NK-92 (cell line): ENCODE results near the gene CENPQ.

Source experiments
- DNase-seq: peaks from one replicate; lab custom pipeline; 2025; ENCODE audit not compliant: unreplicated experiment; lab: John Stamatoyannopoulos, UW

The CENPQ gene

GRCh38 chr6:49499623-49500022, 36.5 kb downstream of the CENPQ start, which contains the start of gene GLYATL3:
Gene GLYATL3 (plus strand): TSS chr6:49499923. CDS start chr6:49511991, 12,068 bp downstream.
- no peak for DNase-seq

DNA sequence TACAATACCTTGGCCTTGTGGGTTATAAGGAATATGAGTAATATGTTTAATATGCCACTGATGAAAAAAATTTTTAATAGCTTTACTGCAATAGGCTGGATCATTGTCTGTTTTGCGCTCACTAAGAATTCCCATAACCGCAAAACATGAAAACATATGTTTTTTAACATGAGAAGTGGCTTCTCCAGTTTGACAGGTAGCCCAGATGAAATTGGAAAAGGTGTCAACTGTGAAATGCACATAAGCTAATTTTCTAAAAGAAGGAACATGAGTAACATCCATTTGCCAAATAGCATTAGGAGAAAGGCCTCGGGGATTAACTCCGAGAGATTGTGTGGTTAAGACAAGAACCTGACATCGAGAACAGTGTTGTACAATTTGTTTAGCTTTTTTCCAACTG, 41.5 kb downstream of the CENPQ start:
- no peak for DNase-seq

DNA sequence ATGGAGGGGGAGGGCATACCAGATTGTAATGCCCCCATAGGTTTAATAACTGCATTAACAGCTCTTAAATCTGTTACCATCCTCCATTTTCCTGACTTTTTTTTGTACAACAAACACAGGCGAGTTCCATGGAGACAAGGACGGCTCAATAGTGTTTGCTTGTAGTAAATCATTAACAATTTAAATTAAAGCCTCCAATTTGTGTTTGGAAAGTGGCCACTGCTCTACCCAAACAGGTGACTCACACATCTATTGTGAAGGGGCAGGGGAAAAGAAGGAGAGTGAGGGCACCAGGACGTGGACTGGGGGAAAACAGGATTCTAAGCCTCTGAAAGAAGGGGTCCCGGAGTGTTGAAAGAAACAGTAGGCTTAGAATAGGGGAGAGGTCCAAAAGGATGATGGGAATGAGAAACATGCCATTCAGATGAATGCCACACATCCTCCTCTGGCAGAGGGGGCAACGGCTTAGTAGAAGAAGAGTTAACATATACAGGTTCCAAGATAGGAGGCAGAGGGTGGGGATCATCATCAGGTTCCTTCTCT, 43.5 kb downstream of the CENPQ start:
- no peak for DNase-seq

DNA sequence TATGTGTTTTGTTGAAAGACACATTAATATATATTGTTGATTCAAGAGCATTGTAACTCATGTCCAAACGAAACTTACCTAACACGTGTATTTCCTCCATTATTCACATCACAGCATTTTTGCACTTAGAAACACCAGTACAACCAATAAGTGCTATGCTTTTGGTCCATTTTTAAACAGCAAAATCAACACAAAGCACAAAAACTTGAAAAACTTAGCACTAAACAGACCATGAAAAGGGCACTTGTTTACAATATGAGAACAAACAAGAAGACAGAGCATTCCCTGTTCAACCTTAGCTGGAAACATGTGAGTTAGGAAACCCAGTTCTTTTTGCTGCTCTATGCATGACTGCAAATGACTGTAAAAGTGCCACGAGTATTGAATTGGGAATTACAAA, 46.2 kb downstream of the CENPQ start:
- no peak for DNase-seq

GRCh38 chr6:49513153-49513989, 50.2 kb downstream of the CENPQ start:
- no peak for DNase-seq

DNA sequence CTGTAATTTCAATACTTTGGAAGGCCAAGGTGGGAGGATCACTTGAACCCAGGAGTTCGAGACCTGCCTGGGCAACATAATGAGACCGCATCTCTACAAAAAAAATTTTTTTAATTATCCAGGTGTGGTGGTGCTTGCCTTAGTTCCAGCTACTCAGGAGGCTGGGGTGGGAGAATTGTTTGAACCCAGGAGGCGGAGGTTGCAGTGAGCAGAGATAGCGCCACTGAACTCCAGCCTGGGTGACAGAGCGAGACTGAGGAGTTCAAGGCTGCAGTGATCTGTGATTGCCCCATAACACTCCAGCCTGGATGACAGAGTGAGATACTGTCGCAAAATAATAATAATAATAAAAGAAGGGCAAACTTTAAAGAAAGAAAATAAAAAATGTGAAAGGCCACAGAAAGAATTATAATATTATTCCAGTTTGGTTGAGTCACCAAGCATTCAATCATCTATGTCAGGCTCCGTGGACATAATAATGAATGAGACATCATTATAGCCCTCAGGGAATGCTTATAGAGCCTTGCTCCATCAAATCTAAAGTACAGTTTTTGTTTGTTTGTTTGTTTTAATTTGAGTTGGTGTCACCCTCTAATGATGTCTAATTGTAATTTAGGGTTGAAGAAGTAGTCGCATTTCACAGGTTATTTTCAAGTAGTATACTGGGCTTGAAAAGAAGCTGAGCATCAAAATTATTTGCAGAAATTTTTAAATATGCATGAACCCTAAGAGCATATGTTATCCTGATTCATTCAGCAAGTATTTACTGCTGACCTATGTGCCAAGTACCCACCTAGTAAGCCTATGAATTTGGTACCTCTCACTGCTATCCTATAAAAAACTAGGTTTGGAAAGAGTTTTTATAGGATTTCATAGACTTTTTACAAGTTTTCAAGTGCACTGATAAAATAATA, 51.7 kb downstream of the CENPQ start:
- no peak for DNase-seq

GRCh38 chr6:49515485-49516146, 52.4 kb downstream of the CENPQ start:
- DNase-seq: no peak

DNA sequence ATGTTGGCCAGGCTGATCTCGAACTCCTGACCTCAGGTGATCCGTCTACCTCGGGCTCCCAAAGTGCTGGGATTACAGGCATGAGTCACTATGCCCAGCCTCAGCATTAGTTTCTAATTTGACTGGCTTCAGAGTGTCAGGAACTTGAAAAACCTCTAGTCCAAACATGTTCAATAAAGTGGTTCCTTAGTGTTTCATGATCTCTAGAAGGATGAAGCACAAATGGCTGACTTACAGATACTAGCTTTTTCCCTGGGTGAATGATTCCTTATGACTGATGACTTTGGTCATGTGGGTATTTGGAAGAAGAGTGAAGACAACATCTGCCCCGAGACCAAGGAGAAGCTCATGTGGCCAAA, 53.0 kb downstream of the CENPQ start:
- no peak for DNase-seq

GRCh38 chr6:49517919-49518318, 54.7 kb downstream of the CENPQ start:
- DNase-seq: no peak

DNA sequence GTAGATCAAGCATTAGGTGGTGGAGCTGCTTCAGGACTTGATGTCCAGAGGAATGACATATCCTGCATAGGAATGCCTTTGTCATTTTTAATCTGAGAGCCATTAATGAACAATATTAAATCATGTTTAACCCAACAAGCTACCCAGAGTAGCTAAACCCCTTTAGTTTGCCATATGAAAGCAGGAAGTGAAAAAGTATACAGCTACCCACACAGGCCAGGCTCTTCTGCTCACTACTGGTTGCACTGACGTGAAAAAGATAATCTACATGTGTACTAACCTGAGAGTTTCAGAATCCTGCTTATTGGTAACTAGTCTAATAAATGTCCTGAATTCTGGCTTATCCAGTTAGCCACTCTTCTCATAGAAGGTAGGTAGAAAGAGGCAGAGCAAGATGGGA, 56.5 kb downstream of the CENPQ start:
- DNase-seq: no peak

GRCh38 chr6:49522710-49523593, 59.8 kb downstream of the CENPQ start:
- no peak for DNase-seq

- no peak for DNase-seq
These were observed 60.7 kb downstream of the CENPQ start for GRCh38 chr6:49523901-49524300.

GRCh38 chr6:49524541-49524940, 61.4 kb downstream of the CENPQ start:
- no peak for DNase-seq

DNA sequence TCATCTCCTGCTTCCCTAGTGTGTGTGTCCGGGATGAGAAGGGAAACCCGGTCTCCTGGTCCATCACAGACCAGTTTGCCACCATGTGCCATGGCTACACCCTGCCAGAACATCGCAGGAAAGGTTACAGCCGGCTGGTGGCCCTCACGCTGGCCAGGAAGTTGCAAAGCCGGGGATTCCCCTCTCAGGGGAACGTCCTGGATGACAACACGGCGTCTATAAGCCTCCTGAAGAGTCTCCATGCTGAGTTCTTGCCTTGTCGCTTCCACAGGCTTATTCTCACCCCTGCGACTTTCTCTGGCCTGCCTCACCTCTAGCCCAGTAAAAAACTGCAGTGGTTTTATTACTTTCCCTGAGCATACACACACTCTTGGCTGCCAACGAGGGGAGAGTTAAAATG, 63.4 kb downstream of the CENPQ start:
- DNase-seq: no peak

GRCh38 chr6:49527320-49527719, 64.2 kb downstream of the CENPQ start:
- DNase-seq: no peak

DNA sequence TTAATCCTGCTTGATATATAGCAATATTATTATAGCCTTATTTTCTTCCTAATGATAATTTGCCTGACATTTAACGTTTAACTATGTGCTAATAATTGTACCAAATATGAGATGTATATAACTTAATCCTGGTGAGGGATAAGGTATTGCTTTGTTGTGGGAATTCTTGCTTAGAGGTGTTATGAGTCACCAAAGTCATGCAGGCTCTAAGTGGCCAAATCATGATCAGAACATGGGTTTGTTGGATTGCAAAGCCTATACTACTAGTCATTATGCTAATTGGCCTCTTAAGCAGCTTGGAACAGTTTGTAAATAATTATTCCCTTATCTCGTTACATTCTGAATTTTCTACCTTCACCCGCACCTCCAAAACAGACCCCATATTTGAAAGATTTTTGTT, 65.4 kb downstream of the CENPQ start:
- no peak for DNase-seq

- DNase-seq: no peak
These were observed 67.1 kb downstream of the CENPQ start for GRCh38 chr6:49530141-49530776.

- DNase-seq: no peak
These were observed 68.8 kb downstream of the CENPQ start for GRCh38 chr6:49531774-49532569.

- no peak for DNase-seq
These were observed 72.6 kb downstream of the CENPQ start for GRCh38 chr6:49535795-49536194.
